GM19193 (cell line): ENCODE results near the gene MAMDC2.

Experiments
- POLR2A ChIP-seq: IDR thresholded peaks from 4 replicates; pipeline ENCODE4 v1.6.1; 2011; ENCODE audit not compliant: insufficient read depth, insufficient read length; ENCODE audit errors: extremely low read depth

The MAMDC2 gene

GRCh38 chr9:70121818-70122436 is 78.3 kb downstream of the MAMDC2 start:
- no peak for TF ChIP-seq POLR2A

DNA sequence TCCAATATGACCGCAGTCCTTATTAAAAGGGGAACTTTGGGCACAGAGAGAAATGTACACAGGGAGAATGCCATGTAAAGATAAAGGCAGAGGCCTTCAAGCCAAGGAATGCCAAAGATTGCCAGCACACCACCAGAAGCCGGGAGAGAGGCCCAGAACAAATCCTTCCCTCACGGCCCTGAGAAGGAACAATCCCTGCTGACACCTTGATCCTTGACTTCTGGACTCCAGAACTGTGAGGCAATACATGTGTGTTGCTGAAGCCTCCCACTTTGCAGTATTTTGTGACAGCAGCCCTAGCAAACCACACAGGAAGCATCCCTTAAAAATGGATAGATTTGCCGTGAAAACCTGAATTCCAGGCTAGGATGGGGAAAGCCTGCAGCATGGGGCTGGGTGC is 80.0 kb downstream of the MAMDC2 start:
- TF ChIP-seq POLR2A: no peak

DNA sequence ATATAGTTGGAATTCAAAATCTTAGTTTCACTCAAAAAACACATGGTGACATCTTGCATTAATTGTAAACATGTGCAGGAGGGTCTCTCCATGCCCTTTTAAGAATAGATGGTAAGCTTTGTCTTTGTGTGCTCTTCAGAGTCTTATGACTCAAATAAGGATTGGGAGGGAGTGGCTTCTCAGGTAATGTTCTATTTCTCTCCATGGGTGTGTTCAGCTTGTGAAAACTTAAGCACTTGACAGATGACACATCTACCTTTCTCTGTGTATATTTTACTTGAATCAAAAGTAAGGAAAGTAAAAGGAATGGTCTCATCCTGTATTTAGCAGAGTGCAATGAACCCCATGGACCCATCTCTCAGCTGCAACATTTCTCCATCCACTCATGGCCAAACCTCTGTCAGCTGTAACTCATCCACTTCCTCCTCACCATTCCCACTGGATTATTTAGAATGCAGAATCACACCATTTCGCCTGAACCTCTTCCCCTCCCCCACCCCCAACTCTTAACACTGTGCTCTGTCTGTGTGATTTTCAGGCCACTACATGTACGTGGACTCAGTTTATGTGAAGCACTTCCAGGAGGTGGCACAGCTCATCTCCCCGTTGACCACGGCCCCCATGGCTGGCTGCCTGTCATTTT is 82.1 kb downstream of the MAMDC2 start:
- no peak for TF ChIP-seq POLR2A

DNA sequence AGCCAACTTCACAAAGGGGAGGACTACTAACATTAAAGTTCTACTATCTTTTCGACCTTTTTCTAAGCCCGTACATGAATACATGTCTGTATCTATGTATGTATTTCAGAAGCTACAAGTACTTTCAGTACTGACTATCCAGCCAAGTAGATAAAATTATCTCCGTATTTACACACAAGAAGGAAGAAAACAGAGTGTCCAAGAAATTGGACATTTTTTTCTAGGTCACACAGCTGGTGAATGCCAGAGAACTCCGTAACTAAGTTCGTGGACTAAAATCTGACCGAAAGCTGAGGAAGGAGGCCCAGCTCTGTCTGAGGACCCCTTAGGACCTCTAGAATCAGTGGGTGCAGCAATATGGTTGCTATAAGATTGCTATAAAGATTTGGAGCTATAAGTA is 83.4 kb downstream of the MAMDC2 start:
- no peak for TF ChIP-seq POLR2A

- TF ChIP-seq POLR2A: no peak
Measured at GRCh38 chr9:70127540-70128416, 84.1 kb downstream of the MAMDC2 start.

DNA sequence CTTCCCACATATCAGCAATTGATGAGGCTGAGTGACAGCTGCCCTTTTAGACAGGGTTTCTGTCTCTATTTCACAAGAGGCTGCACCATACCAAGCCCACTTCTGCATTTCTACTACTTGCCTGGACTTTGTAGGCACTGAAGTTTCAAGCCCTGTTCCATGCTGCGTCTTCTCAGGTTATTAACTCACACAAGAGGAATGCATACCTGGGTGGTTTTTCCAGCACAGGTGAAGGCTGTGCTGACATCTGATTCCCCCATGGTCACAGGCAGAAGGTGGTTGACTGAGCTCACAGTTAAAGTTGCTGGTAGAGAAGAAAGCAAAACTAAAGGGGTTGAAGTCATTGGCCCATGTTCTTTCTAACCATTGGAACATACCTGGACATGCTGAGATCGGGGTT is 86.6 kb downstream of the MAMDC2 start:
- no peak for TF ChIP-seq POLR2A

DNA sequence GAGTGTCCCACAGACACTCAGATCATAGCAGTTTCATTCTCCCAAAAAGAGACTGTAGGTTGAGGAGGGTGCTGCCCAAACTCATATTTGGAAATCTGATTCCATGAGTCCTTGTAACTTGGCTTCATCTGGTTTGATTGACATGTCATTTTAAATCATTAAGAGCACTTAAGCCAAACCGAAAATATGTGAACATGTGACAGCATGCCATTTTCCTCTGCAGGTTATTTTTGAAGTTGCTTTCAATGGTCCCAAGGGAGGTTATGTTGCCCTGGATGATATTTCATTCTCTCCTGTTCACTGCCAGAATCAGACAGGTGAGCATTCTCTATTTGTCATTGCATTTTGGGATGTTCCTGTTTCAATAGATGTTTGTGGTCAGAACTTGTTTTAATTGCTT is 87.6 kb downstream of the MAMDC2 start:
- no peak for TF ChIP-seq POLR2A

- no peak for TF ChIP-seq POLR2A
Measured at GRCh38 chr9:70133253-70134208, 89.9 kb downstream of the MAMDC2 start.

DNA sequence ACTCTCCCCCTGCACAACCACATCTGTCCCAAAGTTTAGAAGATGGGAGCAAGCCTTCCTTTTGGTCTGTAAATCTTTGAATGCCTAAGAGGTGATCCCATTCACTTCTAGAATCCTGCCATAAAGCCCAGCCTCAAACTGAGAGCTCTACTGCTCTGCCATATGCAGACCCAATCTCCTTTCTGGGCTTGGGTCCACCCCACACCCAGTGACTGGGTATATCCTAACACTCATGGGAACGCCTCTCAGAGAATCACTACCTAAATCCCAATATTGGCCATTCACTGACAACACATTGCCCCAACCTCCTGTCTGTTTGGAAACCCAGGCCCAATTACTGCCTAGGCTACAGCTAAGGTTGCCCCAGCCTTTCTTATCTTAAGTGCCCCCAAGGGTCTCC is 90.7 kb downstream of the MAMDC2 start:
- TF ChIP-seq POLR2A: no peak

- TF ChIP-seq POLR2A: no peak
Measured at GRCh38 chr9:70135176-70135575, 91.5 kb downstream of the MAMDC2 start.

DNA sequence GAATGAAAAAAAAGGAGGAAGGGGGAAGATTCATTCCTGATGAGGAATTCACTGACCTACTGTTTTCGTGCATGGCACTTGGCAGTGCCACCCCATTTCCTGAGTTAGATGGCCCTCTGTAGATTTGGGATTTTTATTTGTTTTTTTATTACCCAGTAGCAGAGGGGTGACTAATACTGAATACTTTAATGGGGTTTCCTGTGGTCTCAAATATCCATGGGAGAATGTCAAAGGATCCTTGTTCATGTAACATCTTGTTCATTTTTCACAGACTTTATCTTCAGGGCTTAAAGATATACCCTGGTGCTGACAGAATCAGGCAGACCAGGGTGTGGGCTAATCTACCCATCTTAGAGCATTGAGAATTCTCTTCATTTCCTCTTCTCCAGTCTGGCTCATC is 93.0 kb downstream of the MAMDC2 start:
- no peak for TF ChIP-seq POLR2A

DNA sequence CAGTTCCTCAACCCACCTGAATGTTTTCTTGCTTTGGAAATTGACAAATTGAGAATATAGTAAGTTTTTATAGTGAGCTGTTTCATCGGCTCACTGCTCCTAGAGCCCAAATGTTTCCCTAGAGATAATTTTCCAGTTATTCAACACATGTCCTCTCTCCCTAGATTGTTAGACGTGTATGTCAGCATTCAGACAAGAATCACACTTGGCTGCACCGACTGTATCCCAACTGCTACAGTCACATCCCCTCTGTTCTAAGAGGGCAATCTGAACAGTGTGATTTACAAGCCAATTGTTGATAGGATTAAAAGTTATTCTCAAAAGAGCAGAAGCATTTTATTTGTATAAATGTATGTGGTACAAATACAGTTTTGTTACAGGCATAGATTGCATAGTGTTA is 93.9 kb downstream of the MAMDC2 start:
- TF ChIP-seq POLR2A: no peak

GRCh38 chr9:70142101-70142500 is 98.5 kb downstream of the MAMDC2 start:
- no peak for TF ChIP-seq POLR2A

DNA sequence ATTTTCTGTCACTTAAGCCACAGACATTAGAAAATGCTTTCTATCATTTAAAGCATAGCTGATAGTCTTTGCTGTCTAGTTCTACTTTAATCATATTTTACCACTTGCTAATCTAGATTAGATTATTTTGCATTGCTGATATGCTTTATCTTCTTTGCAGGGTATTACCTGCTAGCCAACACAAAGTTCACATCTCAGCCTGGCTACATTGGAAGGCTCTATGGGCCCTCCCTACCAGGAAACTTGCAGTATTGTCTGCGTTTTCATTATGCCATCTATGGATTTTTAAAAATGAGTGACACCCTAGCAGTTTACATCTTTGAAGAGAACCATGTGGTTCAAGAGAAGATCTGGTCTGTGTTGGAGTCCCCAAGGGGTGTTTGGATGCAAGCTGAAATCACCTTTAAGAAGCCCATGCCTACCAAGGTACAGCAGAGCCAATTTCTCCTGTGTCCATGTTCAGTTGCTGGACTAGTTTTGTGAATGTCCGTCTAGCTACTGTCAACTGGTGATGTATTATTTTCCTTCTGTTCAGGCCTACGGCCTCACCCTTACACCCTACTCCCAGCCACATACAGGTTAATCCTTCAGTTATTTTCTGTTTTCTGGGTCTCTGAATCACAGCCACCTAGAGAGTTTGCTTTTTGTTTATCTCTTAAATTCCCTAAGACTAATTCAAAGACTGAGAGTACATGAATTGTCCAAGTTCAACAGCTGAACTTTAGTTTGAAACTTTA is 99.9 kb downstream of the MAMDC2 start:
- no peak for TF ChIP-seq POLR2A
